ENCODE measurements around the gene ZNRF1.
"Not testable (repeated sequence)": the region's sequence is repeated elsewhere in the genome, so short reads cannot be mapped to it uniquely, and the experiment has no call there.

Gene ZNRF1

GRCh38 chr16:75012380-75013081 lies 13.7 kb downstream of the ZNRF1 start:
- peak overlapping the region in 1 of 2 donors; percentile 20 for H3K4me3 ChIP-seq (ENCODE audit: low read length in 2 of 2)

GRCh38 chr16:75013123-75013522 lies 14.3 kb downstream of the ZNRF1 start:
- not testable (repeated sequence) for H3K9ac ChIP-seq (ENCODE audit: low read depth in 1 of 2, low read length in 2 of 2); H3K36me3 ChIP-seq (ENCODE audit: control insufficient read depth in 2 of 2, insufficient read depth in 2 of 2, low read length in 2 of 2); H3K9me3 ChIP-seq (ENCODE audit: control insufficient read depth in 2 of 2, low read length in 2 of 2); H3K27me3 ChIP-seq (ENCODE audit: control insufficient read depth in 2 of 2, insufficient read depth in 2 of 2, low read length in 2 of 2)
- Histone ChIP-seq H3K4me3 (ENCODE audit: low read length in 2 of 2) (peak overlapping the region in 1 of 2 donors; percentile 20), H3K4me1 (ENCODE audit: control insufficient read depth in 2 of 2, insufficient read depth in 2 of 2, low read length in 2 of 2) (peaks cover 8 to 11% of the 10 kb centered on the region in 2 donors), H3K27ac (ENCODE audit: low read depth in 2 of 2, low read length in 2 of 2) (peak overlapping the region; percentile 54 to 56)

More at GRCh38 chr16:75012380-75013081, 13.7 kb downstream of the ZNRF1 start:
- Histone ChIP-seq H3K9me3 (ENCODE audit: control insufficient read depth in 2 of 2, low read length in 2 of 2) (no peaks in the 10 kb centered on the region), H3K27ac (ENCODE audit: low read depth in 2 of 2, low read length in 2 of 2) (peak overlapping the region; percentile 54 to 56), H3K27me3 (ENCODE audit: control insufficient read depth in 2 of 2, insufficient read depth in 2 of 2, low read length in 2 of 2) (no peaks in the 10 kb centered on the region), H3K9ac (ENCODE audit: low read depth in 1 of 2, low read length in 2 of 2) (peak overlapping the region in 1 of 2 donors; percentile 17), H3K4me1 (ENCODE audit: control insufficient read depth in 2 of 2, insufficient read depth in 2 of 2, low read length in 2 of 2) (peaks cover 8 to 11% of the 10 kb centered on the region in 2 donors), H3K36me3 (ENCODE audit: control insufficient read depth in 2 of 2, insufficient read depth in 2 of 2, low read length in 2 of 2) (no peaks in the 10 kb centered on the region)

DNA sequence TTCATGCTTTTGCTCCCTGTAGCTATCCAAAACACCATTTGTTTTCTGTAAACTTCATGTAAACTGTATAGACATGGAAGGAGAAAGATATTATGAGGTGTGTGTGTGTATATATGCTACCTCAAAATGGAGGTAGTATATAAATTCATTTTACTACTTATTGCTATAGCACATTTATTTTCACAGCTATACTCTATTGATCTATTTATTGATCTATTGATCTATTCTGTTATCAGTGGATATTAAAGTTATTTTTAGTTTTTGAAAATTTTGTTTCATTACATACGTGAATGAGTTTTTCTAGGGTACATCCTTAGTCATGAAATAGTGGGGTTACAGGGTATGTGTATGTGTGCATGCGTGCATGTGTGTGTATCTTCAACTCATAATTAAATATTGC lies 15.5 kb downstream of the ZNRF1 start:
- Histone ChIP-seq H3K9me3 (ENCODE audit: control insufficient read depth in 2 of 2, low read length in 2 of 2) (no peaks in the 10 kb centered on the region), H3K4me3 (ENCODE audit: low read length in 2 of 2) (no peak overlapping the region), H3K27ac (ENCODE audit: low read depth in 2 of 2, low read length in 2 of 2) (no peak overlapping the region), H3K4me1 (ENCODE audit: control insufficient read depth in 2 of 2, insufficient read depth in 2 of 2, low read length in 2 of 2) (peaks cover 8 to 11% of the 10 kb centered on the region in 2 donors), H3K9ac (ENCODE audit: low read depth in 1 of 2, low read length in 2 of 2) (no peak overlapping the region), H3K27me3 (ENCODE audit: control insufficient read depth in 2 of 2, insufficient read depth in 2 of 2, low read length in 2 of 2) (no peaks in the 10 kb centered on the region), H3K36me3 (ENCODE audit: control insufficient read depth in 2 of 2, insufficient read depth in 2 of 2, low read length in 2 of 2) (no peaks in the 10 kb centered on the region)

DNA sequence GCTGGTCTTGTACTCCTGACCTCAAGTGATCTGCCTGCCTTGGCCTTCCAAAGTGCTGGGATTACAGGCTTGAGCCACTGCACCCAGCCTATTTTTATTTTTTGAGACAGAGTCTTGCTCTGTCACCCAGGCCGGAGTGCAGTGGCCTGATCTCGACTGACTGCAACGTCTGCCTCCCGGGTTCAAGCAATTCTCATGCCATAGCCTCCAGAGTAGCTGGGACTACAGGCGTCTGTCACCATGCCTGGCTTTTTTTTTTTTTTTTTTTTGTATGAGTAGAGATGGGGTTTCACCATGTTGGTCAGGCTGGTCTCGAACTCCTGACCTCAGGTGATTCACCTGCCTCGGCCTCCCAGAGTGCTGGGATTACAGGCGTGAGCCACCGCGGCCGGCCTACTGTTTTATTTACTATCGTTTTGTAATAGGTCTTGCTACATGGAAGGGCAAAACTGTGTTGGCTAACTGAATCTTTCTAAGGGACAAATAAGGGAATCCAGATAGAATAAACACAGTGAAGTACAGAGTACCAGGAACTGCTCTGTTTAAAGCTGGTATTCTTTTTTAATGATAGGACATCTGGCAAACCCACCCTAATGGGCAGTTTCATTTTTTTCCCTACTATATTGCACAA lies 17.7 kb downstream of the ZNRF1 start:
- H3K4me1 ChIP-seq (ENCODE audit: control insufficient read depth in 2 of 2, insufficient read depth in 2 of 2, low read length in 2 of 2) = peaks cover 8 to 11% of the 10 kb centered on the region in 2 donors
- not testable (repeated sequence) for H3K27ac ChIP-seq (ENCODE audit: low read depth in 2 of 2, low read length in 2 of 2); H3K9me3 ChIP-seq (ENCODE audit: control insufficient read depth in 2 of 2, low read length in 2 of 2); H3K4me3 ChIP-seq (ENCODE audit: low read length in 2 of 2); H3K36me3 ChIP-seq (ENCODE audit: control insufficient read depth in 2 of 2, insufficient read depth in 2 of 2, low read length in 2 of 2); H3K9ac ChIP-seq (ENCODE audit: low read depth in 1 of 2, low read length in 2 of 2); H3K27me3 ChIP-seq (ENCODE audit: control insufficient read depth in 2 of 2, insufficient read depth in 2 of 2, low read length in 2 of 2)

GRCh38 chr16:75017670-75018525 lies 19.1 kb downstream of the ZNRF1 start:
- Histone ChIP-seq H3K27me3 (ENCODE audit: control insufficient read depth in 2 of 2, insufficient read depth in 2 of 2, low read length in 2 of 2) (no peaks in the 10 kb centered on the region), H3K36me3 (ENCODE audit: control insufficient read depth in 2 of 2, insufficient read depth in 2 of 2, low read length in 2 of 2) (no peaks in the 10 kb centered on the region), H3K27ac (ENCODE audit: low read depth in 2 of 2, low read length in 2 of 2) (no peak overlapping the region), H3K4me1 (ENCODE audit: control insufficient read depth in 2 of 2, insufficient read depth in 2 of 2, low read length in 2 of 2) (peaks cover 0 to under 1% of the 10 kb centered on the region in 2 donors), H3K9ac (ENCODE audit: low read depth in 1 of 2, low read length in 2 of 2) (no peak overlapping the region), H3K4me3 (ENCODE audit: low read length in 2 of 2) (no peak overlapping the region), H3K9me3 (ENCODE audit: control insufficient read depth in 2 of 2, low read length in 2 of 2) (peaks cover 0 to 4% of the 10 kb centered on the region in 2 donors)

GRCh38 chr16:75019007-75019406 lies 20.2 kb downstream of the ZNRF1 start:
- Histone ChIP-seq H3K36me3 (ENCODE audit: control insufficient read depth in 2 of 2, insufficient read depth in 2 of 2, low read length in 2 of 2) (no peaks in the 10 kb centered on the region), H3K27me3 (ENCODE audit: control insufficient read depth in 2 of 2, insufficient read depth in 2 of 2, low read length in 2 of 2) (no peaks in the 10 kb centered on the region), H3K27ac (ENCODE audit: low read depth in 2 of 2, low read length in 2 of 2) (no peak overlapping the region), H3K4me3 (ENCODE audit: low read length in 2 of 2) (no peak overlapping the region), H3K9ac (ENCODE audit: low read depth in 1 of 2, low read length in 2 of 2) (no peak overlapping the region), H3K4me1 (ENCODE audit: control insufficient read depth in 2 of 2, insufficient read depth in 2 of 2, low read length in 2 of 2) (peaks cover 0 to under 1% of the 10 kb centered on the region in 2 donors), H3K9me3 (ENCODE audit: control insufficient read depth in 2 of 2, low read length in 2 of 2) (peaks cover 0 to 4% of the 10 kb centered on the region in 2 donors)

DNA sequence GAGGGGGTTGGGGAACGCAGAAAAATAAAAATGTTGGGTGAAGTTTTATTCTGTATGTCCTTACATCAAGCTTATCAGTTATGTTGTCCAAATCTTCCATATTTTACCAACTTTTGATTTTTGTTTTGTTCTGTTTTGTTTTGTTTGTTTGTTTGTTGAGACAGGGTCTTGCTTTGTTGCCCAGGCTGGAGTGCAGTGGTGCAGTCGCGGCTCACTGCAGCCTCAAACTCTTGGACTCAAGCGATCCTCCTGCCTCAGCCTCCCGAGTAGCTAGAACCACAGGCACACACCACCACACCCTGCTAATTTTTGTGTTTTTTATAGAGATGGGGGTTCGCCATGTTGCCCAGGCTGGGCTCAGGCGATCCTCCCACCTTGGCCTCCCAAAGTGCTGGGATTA lies 20.8 kb downstream of the ZNRF1 start:
- Histone ChIP-seq H3K9ac (ENCODE audit: low read depth in 1 of 2, low read length in 2 of 2) (no peak overlapping the region), H3K36me3 (ENCODE audit: control insufficient read depth in 2 of 2, insufficient read depth in 2 of 2, low read length in 2 of 2) (no peaks in the 10 kb centered on the region), H3K27me3 (ENCODE audit: control insufficient read depth in 2 of 2, insufficient read depth in 2 of 2, low read length in 2 of 2) (no peaks in the 10 kb centered on the region), H3K27ac (ENCODE audit: low read depth in 2 of 2, low read length in 2 of 2) (no peak overlapping the region), H3K4me1 (ENCODE audit: control insufficient read depth in 2 of 2, insufficient read depth in 2 of 2, low read length in 2 of 2) (peaks cover 3% of the 10 kb centered on the region in 2 donors), H3K4me3 (ENCODE audit: low read length in 2 of 2) (no peak overlapping the region), H3K9me3 (ENCODE audit: control insufficient read depth in 2 of 2, low read length in 2 of 2) (peaks cover 0 to 4% of the 10 kb centered on the region in 2 donors)

DNA sequence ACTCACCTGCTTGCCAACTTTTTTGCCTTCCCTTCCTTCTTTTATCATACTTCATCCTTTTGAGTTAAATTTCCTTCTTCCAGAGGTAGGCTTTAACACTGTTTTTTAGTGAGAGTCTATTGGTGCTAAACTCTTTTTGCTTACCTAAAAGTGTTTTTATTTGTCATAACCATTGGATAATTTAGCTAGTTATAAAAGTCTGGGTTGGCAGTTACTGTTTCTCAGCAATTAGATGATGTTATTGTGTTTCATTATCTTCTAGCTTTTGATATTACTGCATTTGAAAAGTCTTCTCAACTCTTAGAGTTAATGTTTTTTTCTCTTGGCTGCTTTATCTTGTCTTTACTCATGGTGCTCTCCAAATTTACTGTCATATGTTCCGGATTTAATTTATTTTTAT lies 22.6 kb downstream of the ZNRF1 start:
- no peak overlapping the region for H3K27ac ChIP-seq (ENCODE audit: low read depth in 2 of 2, low read length in 2 of 2)
- H3K36me3 ChIP-seq (ENCODE audit: control insufficient read depth in 2 of 2, insufficient read depth in 2 of 2, low read length in 2 of 2) = no peaks in the 10 kb centered on the region
- peaks cover 0 to 4% of the 10 kb centered on the region in 2 donors for H3K9me3 ChIP-seq (ENCODE audit: control insufficient read depth in 2 of 2, low read length in 2 of 2)
- peaks cover 3 to 5% of the 10 kb centered on the region in 2 donors for H3K4me1 ChIP-seq (ENCODE audit: control insufficient read depth in 2 of 2, insufficient read depth in 2 of 2, low read length in 2 of 2)
- H3K27me3 ChIP-seq (ENCODE audit: control insufficient read depth in 2 of 2, insufficient read depth in 2 of 2, low read length in 2 of 2) = no peaks in the 10 kb centered on the region
- H3K4me3 ChIP-seq (ENCODE audit: low read length in 2 of 2) = no peak overlapping the region
- no peak overlapping the region for H3K9ac ChIP-seq (ENCODE audit: low read depth in 1 of 2, low read length in 2 of 2)

DNA sequence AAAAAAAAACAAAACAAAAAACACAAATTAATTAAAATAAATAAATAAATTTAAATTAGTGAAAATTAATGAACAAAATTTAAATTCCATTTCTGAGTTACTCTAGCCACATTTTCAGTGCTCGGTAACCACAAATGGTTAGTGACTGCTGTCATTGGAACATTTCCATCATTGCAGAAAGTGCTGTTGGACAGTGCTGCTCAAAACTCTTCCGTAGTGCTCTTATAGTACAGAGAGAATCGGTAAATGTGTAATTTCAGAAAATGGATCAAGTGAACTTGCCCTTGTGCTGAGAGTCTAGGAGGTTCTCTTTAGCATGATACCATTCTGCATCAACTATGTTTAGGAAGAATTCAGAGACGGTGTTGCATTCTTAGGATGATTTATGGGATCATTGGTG lies 23.7 kb downstream of the ZNRF1 start:
- H3K36me3 ChIP-seq (ENCODE audit: control insufficient read depth in 2 of 2, insufficient read depth in 2 of 2, low read length in 2 of 2) = no peaks in the 10 kb centered on the region
- H3K9me3 ChIP-seq (ENCODE audit: control insufficient read depth in 2 of 2, low read length in 2 of 2) = peaks cover 0 to 4% of the 10 kb centered on the region in 2 donors
- H3K9ac ChIP-seq (ENCODE audit: low read depth in 1 of 2, low read length in 2 of 2) = no peak overlapping the region
- no peak overlapping the region for H3K27ac ChIP-seq (ENCODE audit: low read depth in 2 of 2, low read length in 2 of 2)
- H3K27me3 ChIP-seq (ENCODE audit: control insufficient read depth in 2 of 2, insufficient read depth in 2 of 2, low read length in 2 of 2) = no peaks in the 10 kb centered on the region
- peaks cover 3 to 5% of the 10 kb centered on the region in 2 donors for H3K4me1 ChIP-seq (ENCODE audit: control insufficient read depth in 2 of 2, insufficient read depth in 2 of 2, low read length in 2 of 2)
- no peak overlapping the region for H3K4me3 ChIP-seq (ENCODE audit: low read length in 2 of 2)

GRCh38 chr16:75023009-75023408 lies 24.2 kb downstream of the ZNRF1 start:
- H3K4me3 ChIP-seq (ENCODE audit: low read length in 2 of 2) = no peak overlapping the region
- peaks cover 0 to 4% of the 10 kb centered on the region in 2 donors for H3K9me3 ChIP-seq (ENCODE audit: control insufficient read depth in 2 of 2, low read length in 2 of 2)
- peaks cover 3 to 5% of the 10 kb centered on the region in 2 donors for H3K4me1 ChIP-seq (ENCODE audit: control insufficient read depth in 2 of 2, insufficient read depth in 2 of 2, low read length in 2 of 2)
- H3K9ac ChIP-seq (ENCODE audit: low read depth in 1 of 2, low read length in 2 of 2) = no peak overlapping the region
- no peak overlapping the region for H3K27ac ChIP-seq (ENCODE audit: low read depth in 2 of 2, low read length in 2 of 2)
- H3K27me3 ChIP-seq (ENCODE audit: control insufficient read depth in 2 of 2, insufficient read depth in 2 of 2, low read length in 2 of 2) = no peaks in the 10 kb centered on the region
- no peaks in the 10 kb centered on the region for H3K36me3 ChIP-seq (ENCODE audit: control insufficient read depth in 2 of 2, insufficient read depth in 2 of 2, low read length in 2 of 2)
